Dendritic cell treated with granulocyte-macrophage colony-stimulating factor and Interleukin-4, amounts not matched to agents 40 ng/mL and 50 ng/mL, for 4 days (primary cell): Measurements from ENCODE around the gene ATXN7L2.
A peak's percentile ranks its signal among the peaks of the same experiment; 100 is the strongest.

ENCODE experiments used
- H3K27ac Mint-ChIP-seq: one replicate; pipeline ENCODE4 v1.8.0; 2022; ENCODE audit warnings: mild to moderate bottlenecking, mixed read lengths
- H3K27me3 Mint-ChIP-seq: one replicate; pipeline ENCODE4 v1.8.0; 2022; ENCODE audit warnings: mild to moderate bottlenecking, mixed read lengths
- H3K36me3 Mint-ChIP-seq: one replicate; pipeline ENCODE4 v1.8.0; 2022; ENCODE audit warnings: low read depth, mixed read lengths
- H3K4me1 Mint-ChIP-seq: one replicate; pipeline ENCODE4 v1.8.0; 2022; ENCODE audit warnings: low read depth, mixed read lengths
- H3K4me3 Mint-ChIP-seq: one replicate; pipeline ENCODE4 v1.8.0; 2022; ENCODE audit warnings: mild to moderate bottlenecking, moderate library complexity, mixed read lengths
- H3K9me3 Mint-ChIP-seq: one replicate; pipeline ENCODE4 v1.8.0; 2022; ENCODE audit warnings: mixed read lengths
- intact Hi-C: fragments of 100-400 bp; cut with micrococcal nuclease; formaldehyde crosslinking; loops from one replicate; pipeline ENCODE4 v1.15.0; 2022

The ATXN7L2 gene

GRCh38 chr1:109495738-109496137, 12.0 kb downstream of the ATXN7L2 start:
- no peak overlapping the region for H3K4me3 Mint-ChIP-seq
- H3K27ac Mint-ChIP-seq, result no peak overlapping the region
- intact Hi-C loops, result no loop called here
- H3K27me3 Mint-ChIP-seq, result no peaks in the 10 kb centered on the region
- H3K9me3 Mint-ChIP-seq, result no peaks in the 10 kb centered on the region
- H3K36me3 Mint-ChIP-seq, result peaks cover 65% of the 10 kb centered on the region
- peaks cover 62% of the 10 kb centered on the region for H3K4me1 Mint-ChIP-seq

DNA sequence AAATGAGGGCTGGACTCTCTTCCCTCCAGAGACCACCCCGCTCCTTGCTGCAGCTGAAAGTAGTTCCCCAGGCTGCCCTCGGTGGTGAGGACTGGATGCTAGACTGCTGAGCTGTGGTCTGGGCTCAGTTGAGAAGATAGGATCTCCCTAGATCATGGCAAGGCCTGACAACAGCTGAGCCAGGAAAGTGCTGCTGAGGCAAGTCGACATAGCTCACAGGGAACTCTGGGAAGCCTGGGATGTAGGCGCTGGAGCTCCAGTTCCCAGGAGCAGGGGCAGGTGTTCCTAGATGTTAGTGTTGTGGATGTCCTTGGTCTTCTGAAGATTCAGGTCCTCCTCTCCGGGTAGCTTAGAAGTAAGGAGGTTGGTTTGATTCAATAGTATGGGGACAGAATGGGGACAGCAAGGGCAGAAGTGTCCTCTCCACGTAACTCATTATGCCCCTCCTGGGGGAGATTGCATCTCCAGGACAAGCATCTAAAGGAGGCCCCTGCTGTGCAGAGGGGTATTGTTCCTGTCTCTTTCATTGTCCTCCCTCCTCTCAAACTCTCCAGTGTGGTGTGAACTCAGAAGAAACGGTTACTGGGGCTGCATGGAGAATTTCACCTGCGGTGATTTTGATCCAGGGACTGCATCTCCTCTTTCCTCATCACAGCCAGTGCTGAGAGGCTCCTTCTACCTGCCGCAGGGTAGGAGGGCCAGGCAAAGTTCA, 13.9 kb downstream of the ATXN7L2 start:
- Mint-ChIP-seq H3K27me3 (no peaks in the 10 kb centered on the region), H3K4me1 (peaks cover 77% of the 10 kb centered on the region), H3K36me3 (peaks cover 68% of the 10 kb centered on the region), H3K9me3 (no peaks in the 10 kb centered on the region), H3K27ac (no peak overlapping the region), H3K4me3 (no peak overlapping the region)
- intact Hi-C loops, result no loop called here

DNA sequence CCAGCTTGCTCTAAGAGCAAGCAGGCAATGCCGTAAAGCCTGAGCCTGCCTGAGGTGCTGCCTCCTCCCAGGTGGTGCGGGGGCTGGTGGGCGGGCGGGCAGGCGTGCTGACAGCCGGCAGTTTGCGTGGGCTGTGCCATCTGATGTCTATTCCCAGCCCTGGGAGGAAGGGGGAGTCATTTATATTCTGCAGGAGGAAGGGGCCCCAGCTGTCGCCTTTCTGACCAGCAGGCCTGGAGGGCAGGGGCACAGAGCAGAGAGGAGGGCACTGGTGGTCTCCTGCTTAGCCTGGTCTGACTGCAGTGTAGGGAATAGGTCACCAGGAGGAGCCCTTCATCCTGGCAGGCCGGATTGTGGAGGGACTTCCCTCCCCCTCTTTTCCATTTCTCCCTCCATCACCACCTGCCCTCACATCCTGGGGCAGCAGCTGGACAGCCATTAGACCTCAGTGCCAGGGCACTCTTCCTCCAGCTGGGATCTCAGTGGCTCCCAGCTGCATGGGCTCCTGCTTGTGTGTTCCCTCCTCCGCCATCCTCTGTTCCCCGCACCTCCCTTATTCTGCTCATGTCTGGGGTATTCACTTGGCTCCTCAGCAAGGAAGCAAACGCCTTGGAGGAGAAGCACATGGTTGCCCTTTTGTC, 14.6 kb downstream of the ATXN7L2 start:
- no peaks in the 10 kb centered on the region for H3K27me3 Mint-ChIP-seq
- no peak overlapping the region for H3K27ac Mint-ChIP-seq
- peaks cover 81% of the 10 kb centered on the region for H3K4me1 Mint-ChIP-seq
- H3K4me3 Mint-ChIP-seq, result no peak overlapping the region
- intact Hi-C loops, result no loop called here
- H3K9me3 Mint-ChIP-seq, result no peaks in the 10 kb centered on the region
- H3K36me3 Mint-ChIP-seq, result peaks cover 73% of the 10 kb centered on the region

GRCh38 chr1:109499081-109499480, 15.4 kb downstream of the ATXN7L2 start:
- Mint-ChIP-seq H3K4me1 (peaks cover 79% of the 10 kb centered on the region), H3K27ac (no peak overlapping the region), H3K4me3 (no peak overlapping the region), H3K27me3 (no peaks in the 10 kb centered on the region), H3K36me3 (peaks cover 70% of the 10 kb centered on the region), H3K9me3 (no peaks in the 10 kb centered on the region)
- intact Hi-C loops, result no loop called here

DNA sequence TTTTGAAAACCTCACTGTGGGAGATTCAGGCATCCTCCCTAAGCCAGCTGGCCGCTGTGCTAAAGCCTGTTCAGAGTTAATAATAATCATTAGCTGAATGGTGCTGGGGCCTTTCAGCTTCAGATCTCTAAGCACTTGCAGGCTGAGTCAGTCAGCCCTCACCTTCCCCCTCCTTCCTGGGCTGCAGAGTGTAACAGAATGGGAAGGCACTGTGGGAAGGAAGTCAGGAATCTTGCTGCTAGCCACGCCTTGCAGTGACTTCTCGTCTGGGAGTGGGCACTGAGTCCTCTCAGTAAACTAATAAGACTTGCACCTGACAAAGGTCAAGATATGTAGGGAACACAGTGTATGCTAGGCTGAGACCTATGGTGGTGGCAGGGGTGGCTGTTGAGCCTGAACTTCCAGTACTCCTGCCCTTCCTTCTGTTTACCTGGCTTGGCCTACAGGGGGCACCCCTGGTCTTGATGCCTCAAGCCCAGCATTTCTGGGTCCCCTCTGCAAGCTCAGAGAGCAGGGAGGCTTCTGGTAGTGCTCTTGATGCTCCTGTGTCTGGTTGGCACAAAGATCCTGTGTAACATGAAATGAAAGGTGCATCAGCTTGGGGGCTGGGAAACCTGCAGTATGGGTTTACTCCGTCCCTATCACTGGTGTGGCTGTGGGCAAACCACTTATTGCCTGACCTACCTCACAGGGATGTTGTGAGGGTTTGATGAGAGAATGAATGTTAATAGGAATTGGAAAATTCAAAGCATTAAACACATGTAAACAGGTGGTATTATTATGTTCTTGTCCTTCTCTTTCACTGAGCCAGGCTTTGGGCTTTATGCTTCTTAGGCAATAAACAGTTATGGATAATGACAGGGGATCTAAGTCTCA, 16.2 kb downstream of the ATXN7L2 start:
- no peaks in the 10 kb centered on the region for H3K27me3 Mint-ChIP-seq
- no peak overlapping the region for H3K27ac Mint-ChIP-seq
- H3K36me3 Mint-ChIP-seq, result peaks cover 66% of the 10 kb centered on the region
- intact Hi-C loops, result no loop called here
- H3K4me3 Mint-ChIP-seq, result no peak overlapping the region
- H3K9me3 Mint-ChIP-seq, result no peaks in the 10 kb centered on the region
- H3K4me1 Mint-ChIP-seq, result peaks cover 71% of the 10 kb centered on the region

- intact Hi-C loops, result no loop called here
- peaks cover 56% of the 10 kb centered on the region for H3K36me3 Mint-ChIP-seq
- H3K4me3 Mint-ChIP-seq, result no peak overlapping the region
- H3K27ac Mint-ChIP-seq, result no peak overlapping the region
- H3K4me1 Mint-ChIP-seq, result peaks cover 60% of the 10 kb centered on the region
- H3K9me3 Mint-ChIP-seq, result no peaks in the 10 kb centered on the region
- no peaks in the 10 kb centered on the region for H3K27me3 Mint-ChIP-seq
Measured at GRCh38 chr1:109500941-109501381, 17.3 kb downstream of the ATXN7L2 start.

DNA sequence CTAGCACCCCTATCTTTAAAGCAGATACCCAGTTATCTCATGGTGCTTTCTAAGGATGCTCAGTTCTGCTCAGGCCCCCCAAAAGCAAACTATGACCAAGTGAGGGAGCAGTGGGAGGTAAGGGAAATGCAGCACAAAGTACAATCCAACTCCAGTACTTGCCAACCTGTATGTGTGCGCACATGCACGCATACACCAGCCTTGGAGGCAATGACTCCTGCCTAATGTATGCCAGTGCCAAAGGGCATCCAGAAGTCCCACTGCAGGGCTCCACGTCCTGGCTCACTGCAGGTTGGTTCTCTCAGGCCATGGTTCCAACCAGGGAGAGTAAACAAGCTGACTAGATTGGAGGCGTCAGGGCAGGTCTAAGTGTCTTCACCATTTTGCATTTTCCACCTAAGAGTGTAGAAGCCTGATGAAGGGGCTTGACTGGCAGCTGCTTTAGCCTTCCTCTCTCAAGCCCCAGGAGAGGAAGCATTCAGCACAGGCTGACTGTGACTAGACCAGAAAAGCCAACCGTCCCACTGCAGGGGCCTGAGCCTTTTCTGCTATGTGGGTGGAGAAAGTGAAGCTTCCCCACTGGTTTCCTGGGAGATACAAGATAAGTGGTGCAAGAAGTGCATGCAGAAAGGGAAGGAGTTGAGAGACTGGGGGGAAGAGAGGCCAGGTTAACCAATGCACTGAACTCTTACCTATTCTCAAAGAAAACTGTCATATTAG, 18.1 kb downstream of the ATXN7L2 start:
- H3K4me3 Mint-ChIP-seq, result no peak overlapping the region

GRCh38 chr1:109502364-109502851, 18.7 kb downstream of the ATXN7L2 start:
- peaks cover 41% of the 10 kb centered on the region for H3K36me3 Mint-ChIP-seq
- peaks cover 61% of the 10 kb centered on the region for H3K4me1 Mint-ChIP-seq
- no peaks in the 10 kb centered on the region for H3K9me3 Mint-ChIP-seq
- H3K27me3 Mint-ChIP-seq, result peaks cover 2% of the 10 kb centered on the region
- H3K4me3 Mint-ChIP-seq, result no peak overlapping the region
- intact Hi-C loops, result no loop called here
- peak overlapping the region; percentile 23 for H3K27ac Mint-ChIP-seq

More for the DNA sequence above, 18.1 kb downstream of the ATXN7L2 start:
- Mint-ChIP-seq H3K9me3 (no peaks in the 10 kb centered on the region), H3K36me3 (peaks cover 47% of the 10 kb centered on the region), H3K4me1 (peaks cover 55% of the 10 kb centered on the region), H3K27ac (peak overlapping the region; percentile 23), H3K27me3 (no peaks in the 10 kb centered on the region)
- intact Hi-C loops, result no loop called here

DNA sequence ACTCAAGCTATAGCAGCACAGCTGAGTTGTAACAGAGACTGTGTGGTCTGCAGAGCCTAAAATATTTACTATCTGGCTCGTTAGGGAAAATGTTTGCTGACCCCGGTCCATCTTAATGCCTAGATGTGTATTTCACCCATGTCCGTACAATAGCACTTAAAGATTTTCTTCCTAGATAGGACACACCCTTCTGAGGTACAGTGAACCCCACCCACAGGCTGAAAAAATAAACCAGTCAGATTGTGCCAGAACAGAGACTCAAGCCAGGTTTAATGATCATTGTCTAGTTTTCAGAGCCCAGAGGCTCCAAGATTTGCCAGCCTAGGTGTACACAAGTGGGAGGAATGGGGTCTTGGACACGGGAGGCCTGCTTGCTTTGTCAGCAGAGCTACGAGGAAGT, 20.2 kb downstream of the ATXN7L2 start:
- H3K9me3 Mint-ChIP-seq, result no peaks in the 10 kb centered on the region
- peaks cover 26% of the 10 kb centered on the region for H3K36me3 Mint-ChIP-seq
- H3K27ac Mint-ChIP-seq, result no peak overlapping the region
- intact Hi-C loops, result no loop called here
- H3K4me1 Mint-ChIP-seq, result peaks cover 61% of the 10 kb centered on the region
- H3K27me3 Mint-ChIP-seq, result peaks cover 14% of the 10 kb centered on the region
- no peak overlapping the region for H3K4me3 Mint-ChIP-seq

GRCh38 chr1:109504974-109505373, 21.3 kb downstream of the ATXN7L2 start:
- H3K4me1 Mint-ChIP-seq, result peaks cover 57% of the 10 kb centered on the region
- no peak overlapping the region for H3K27ac Mint-ChIP-seq
- peaks cover 21% of the 10 kb centered on the region for H3K27me3 Mint-ChIP-seq
- intact Hi-C loops, result no loop called here
- H3K9me3 Mint-ChIP-seq, result no peaks in the 10 kb centered on the region
- peaks cover 16% of the 10 kb centered on the region for H3K36me3 Mint-ChIP-seq
- H3K4me3 Mint-ChIP-seq, result no peak overlapping the region

DNA sequence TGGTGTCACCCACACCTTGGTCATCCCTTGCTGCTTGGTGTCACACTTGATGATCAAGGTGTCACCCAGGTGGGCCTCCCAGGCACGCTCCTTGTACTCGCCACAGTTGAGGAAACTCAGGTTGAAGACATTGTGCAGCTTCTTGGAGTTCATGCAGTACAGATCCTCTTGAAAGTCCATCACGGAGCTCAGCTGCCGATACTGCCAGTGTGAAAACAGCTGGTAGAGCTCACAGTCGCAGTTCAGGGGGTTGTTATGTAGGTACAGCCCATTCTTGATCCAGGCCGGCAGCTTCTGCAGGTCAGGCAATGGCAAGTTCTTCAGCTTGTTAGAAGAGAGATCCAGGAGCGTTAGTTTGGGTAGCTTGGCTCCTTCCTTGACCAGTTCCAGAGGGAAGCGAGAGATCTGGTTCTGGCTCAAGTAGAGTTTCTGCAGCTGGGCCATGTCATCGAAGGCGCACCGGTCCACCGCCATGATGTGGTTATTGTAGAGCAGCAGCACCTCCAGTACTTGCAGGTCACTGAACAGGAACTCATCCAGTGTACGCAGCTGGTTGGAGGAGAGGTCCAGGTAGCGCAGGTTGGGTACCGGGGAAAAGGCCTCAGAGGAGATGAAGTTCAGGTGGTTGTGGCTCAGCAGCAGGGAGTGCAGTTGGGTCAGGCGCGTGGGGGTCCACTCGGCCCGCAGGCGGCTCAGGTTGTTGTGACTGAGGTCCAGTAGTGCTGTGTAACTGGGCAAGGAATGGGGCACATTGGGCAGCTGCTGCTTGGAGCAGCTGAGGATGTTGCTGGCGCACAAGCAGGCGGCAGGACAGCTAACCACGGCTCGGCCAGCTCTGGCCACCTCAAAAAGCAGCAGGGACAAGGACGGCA, 24.5 kb downstream of the ATXN7L2 start:
- intact Hi-C loops, result no loop called here
- Mint-ChIP-seq H3K4me1 (peaks cover 34% of the 10 kb centered on the region), H3K36me3 (no peaks in the 10 kb centered on the region), H3K9me3 (no peaks in the 10 kb centered on the region), H3K27ac (no peak overlapping the region), H3K4me3 (peak overlapping the region; percentile 77), H3K27me3 (peaks cover 42% of the 10 kb centered on the region)

DNA sequence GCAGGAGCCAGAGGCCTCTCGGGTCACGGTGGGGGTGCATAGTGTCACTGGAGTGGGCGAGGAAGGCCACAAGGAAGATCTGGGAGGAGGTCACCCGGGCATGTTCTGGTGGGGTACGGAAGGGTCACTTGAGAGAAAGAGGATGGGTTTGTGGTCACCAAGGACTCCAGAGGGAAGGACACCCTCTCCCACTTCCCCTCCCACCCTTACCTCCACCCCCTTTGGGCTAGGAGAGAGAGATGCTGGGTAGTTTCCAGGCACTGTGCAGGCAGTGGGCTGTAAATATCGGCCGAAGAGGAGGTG, 25.1 kb downstream of the ATXN7L2 start:
- H3K4me1 Mint-ChIP-seq, result peaks cover 34% of the 10 kb centered on the region
- H3K9me3 Mint-ChIP-seq, result no peaks in the 10 kb centered on the region
- H3K27ac Mint-ChIP-seq, result no peak overlapping the region
- H3K4me3 Mint-ChIP-seq, result peak overlapping the region; percentile 77
- H3K36me3 Mint-ChIP-seq, result no peaks in the 10 kb centered on the region
- peaks cover 42% of the 10 kb centered on the region for H3K27me3 Mint-ChIP-seq
- intact Hi-C loops, result no loop called here
